Mesodermal cell (in vitro differentiated cells): ENCODE data around the gene SPOCK3.
"Not testable (repeated sequence)": the region's sequence is repeated elsewhere in the genome, so short reads cannot be mapped to it uniquely, and the experiment has no call there.

Experiments used
- H3K27ac ChIP-seq: 2 replicates; pipeline ENCODE4 v1.7.0; 2013; ENCODE audit warnings: mild to moderate bottlenecking, low read depth, low read length, moderate library complexity; ENCODE audit not compliant: severe bottlenecking
- H3K36me3 ChIP-seq: 2 replicates; pipeline ENCODE4 v1.7.1; 2013; ENCODE audit warnings: mild to moderate bottlenecking, low read length, moderate library complexity; ENCODE audit not compliant: control insufficient read depth, insufficient read depth
- H3K4me1 ChIP-seq: one replicate; pipeline ENCODE4 v1.7.1; 2013; ENCODE audit warnings: mild to moderate bottlenecking, low read length; ENCODE audit not compliant: insufficient read depth, control insufficient read depth, poor library complexity, severe bottlenecking
- H3K4me3 ChIP-seq: 2 replicates; pipeline ENCODE4 v1.7.0; 2013; ENCODE audit warnings: low read length, control low read depth, mild to moderate bottlenecking; ENCODE audit not compliant: insufficient read depth, poor library complexity, severe bottlenecking; ENCODE audit errors: extremely low read depth
- H3K9me3 ChIP-seq: 2 replicates; pipeline ENCODE4 v1.7.1; 2013; ENCODE audit warnings: mild to moderate bottlenecking, low read length, moderate library complexity; ENCODE audit not compliant: control insufficient read depth
- WGBS, 2 experiments: methylation state at CpG; one replicate each; pipeline ENCODE4 v1.1.5; 2013; ENCODE audit warnings: missing lambda C conversion rate in 2 of 2; ENCODE audit not compliant: insufficient coverage in 2 of 2; 5-methylcytosine and 5-hydroxymethylcytosine counted together

The SPOCK3 gene

GRCh38 chr4:166739215-166739614, 495.1 kb downstream of the SPOCK3 start:
- H3K9me3 ChIP-seq, H3K4me3 ChIP-seq, H3K27ac ChIP-seq, H3K4me1 ChIP-seq, H3K36me3 ChIP-seq: not testable (repeated sequence)
- WGBS, 2 experiments: 92% methylated on average over 2 of the region's 4 CpGs; no CpG with 5 or more reads in 1 of the 2 experiments

- H3K9me3 ChIP-seq: no peaks in the 10 kb centered on the region
- no peaks in the 10 kb centered on the region for H3K36me3 ChIP-seq
- no peaks in the 10 kb centered on the region for H3K4me1 ChIP-seq
- H3K4me3 ChIP-seq: no peak overlapping the region
- H3K27ac ChIP-seq: no peak overlapping the region
Observed at GRCh38 chr4:166737430-166737829, 496.9 kb downstream of the SPOCK3 start.

- Histone ChIP-seq H3K4me3 (no peak overlapping the region), H3K36me3 (no peaks in the 10 kb centered on the region), H3K4me1 (no peaks in the 10 kb centered on the region), H3K27ac (no peak overlapping the region), H3K9me3 (no peaks in the 10 kb centered on the region)
- 92 to 100% methylated on average over 1 of the region's 1 CpG for WGBS, 2 experiments
Observed at GRCh38 chr4:166735553-166735952, 498.7 kb downstream of the SPOCK3 start.

GRCh38 chr4:166734797-166735196, 499.5 kb downstream of the SPOCK3 start:
- H3K27ac ChIP-seq: no peak overlapping the region
- H3K36me3 ChIP-seq: no peaks in the 10 kb centered on the region
- no peaks in the 10 kb centered on the region for H3K9me3 ChIP-seq
- WGBS, 2 experiments: 95 to 100% methylated on average over 1 to 3 of the region's 3 CpGs
- no peaks in the 10 kb centered on the region for H3K4me1 ChIP-seq
- no peak overlapping the region for H3K4me3 ChIP-seq

GRCh38 chr4:166733686-166734085, 500.6 kb downstream of the SPOCK3 start:
- Histone ChIP-seq H3K27ac (no peak overlapping the region), H3K9me3 (no peaks in the 10 kb centered on the region), H3K4me3 (no peak overlapping the region), H3K36me3 (no peaks in the 10 kb centered on the region), H3K4me1 (no peaks in the 10 kb centered on the region)
- no CpG with 5 or more reads among the region's 3 CpGs for WGBS, 2 experiments

GRCh38 chr4:166726832-166727231, 507.5 kb downstream of the SPOCK3 start:
- H3K36me3 ChIP-seq: no peaks in the 10 kb centered on the region
- no peak overlapping the region for H3K4me3 ChIP-seq
- no peaks in the 10 kb centered on the region for H3K4me1 ChIP-seq
- H3K9me3 ChIP-seq: no peaks in the 10 kb centered on the region
- H3K27ac ChIP-seq: no peak overlapping the region
- 86% methylated on average over 2 of the region's 5 CpGs for WGBS, 2 experiments

GRCh38 chr4:166724369-166724768, 509.9 kb downstream of the SPOCK3 start:
- WGBS, 2 experiments: no CpG with 5 or more reads among the region's 1 CpG
- no peaks in the 10 kb centered on the region for H3K36me3 ChIP-seq
- H3K4me1 ChIP-seq: no peaks in the 10 kb centered on the region
- no peak overlapping the region for H3K27ac ChIP-seq
- no peak overlapping the region for H3K4me3 ChIP-seq
- H3K9me3 ChIP-seq: no peaks in the 10 kb centered on the region

- 100% methylated on average over 1 of the region's 5 CpGs; no CpG with 5 or more reads in 1 of the 2 experiments for WGBS, 2 experiments
- Histone ChIP-seq H3K36me3 (no peaks in the 10 kb centered on the region), H3K4me3 (no peak overlapping the region), H3K4me1 (no peaks in the 10 kb centered on the region), H3K27ac (no peak overlapping the region), H3K9me3 (no peaks in the 10 kb centered on the region)
Observed at GRCh38 chr4:166723532-166724140, 510.7 kb downstream of the SPOCK3 start.

GRCh38 chr4:166715748-166716713, 518.3 kb downstream of the SPOCK3 start:
- not testable (repeated sequence) for H3K4me1 ChIP-seq, H3K4me3 ChIP-seq, H3K36me3 ChIP-seq, H3K27ac ChIP-seq, H3K9me3 ChIP-seq
- WGBS, 2 experiments: 50 to 65% methylated on average over 2 of the region's 12 CpGs

GRCh38 chr4:166700592-166700991, 533.7 kb downstream of the SPOCK3 start:
- H3K36me3 ChIP-seq: no peaks in the 10 kb centered on the region
- WGBS, 2 experiments: 79 to 90% methylated on average over 2 to 3 of the region's 4 CpGs
- no peak overlapping the region for H3K4me3 ChIP-seq
- H3K27ac ChIP-seq: no peak overlapping the region
- no peaks in the 10 kb centered on the region for H3K4me1 ChIP-seq
- peaks cover 8% of the 10 kb centered on the region for H3K9me3 ChIP-seq

- Histone ChIP-seq H3K9me3 (no peaks in the 10 kb centered on the region), H3K36me3 (no peaks in the 10 kb centered on the region), H3K4me1 (no peaks in the 10 kb centered on the region), H3K27ac (no peak overlapping the region), H3K4me3 (no peak overlapping the region)
- 100% methylated on average over 1 of the region's 2 CpGs; no CpG with 5 or more reads in 1 of the 2 experiments for WGBS, 2 experiments
Observed at GRCh38 chr4:166688835-166689234, 545.5 kb downstream of the SPOCK3 start.
